Body of pancreas (tissue), 4 donors: ENCODE measurements around the gene KPNA6. TPM values are rescaled to one million over a fixed set of nuclear protein-coding genes. Genes with fewer than 3 reads are reported as not detected.
A peak's percentile ranks its signal among the peaks of the same experiment; 100 is the strongest.

Experiments
- ATAC-seq: fragments of 150-250 bp; one replicate; pipeline ENCODE4 v1.9.1; 2016
- DNase-seq, 4 donors: peaks; one replicate each; pipeline ENCODE4 v3.0.0-alpha.2; 2019
- H3K27ac ChIP-seq, 4 donors: fragments of 200-600 bp; sonication (generic); 1 replicate in 3 of 4; 2 replicates in 1 of 4; pipeline versions ENCODE4 v1.5.1 to v1.6.1; 2016 to 2019; ENCODE audit warnings: mild to moderate bottlenecking in 1 of 4, mixed read lengths in 1 of 4, moderate library complexity in 1 of 4
- H3K27me3 ChIP-seq, 2 donors: fragments of 200-600 bp; sonication (generic); one replicate each; pipeline ENCODE4 v1.6.0; 2016; ENCODE audit warnings: mild to moderate bottlenecking in 1 of 2
- H3K36me3 ChIP-seq, 2 donors: fragments of 200-600 bp; sonication (generic); replicated peaks in 1 of 2; 2 replicates each; pipeline ENCODE4 v1.5.1; 2016; ENCODE audit warnings: low read depth in 2 of 2; ENCODE audit not compliant: insufficient read depth in 1 of 2
- H3K4me1 ChIP-seq: fragments of 200-600 bp; sonication (generic); one replicate; pipeline ENCODE4 v1.6.0; 2016
- H3K4me3 ChIP-seq, 2 donors: fragments of 200-600 bp; sonication (generic); 1 replicate in 1 of 2; 2 replicates in 1 of 2; pipeline ENCODE4 v1.5.1; 2016 to 2019
- H3K9me3 ChIP-seq, 3 donors: fragments of 200-600 bp; sonication (generic); 1 replicate in 2 of 3; 2 replicates in 1 of 3; pipeline ENCODE4 v1.5.1; 2016
- CTCF ChIP-seq, 7 experiments: fragments of 450-650 bp in 4 of 7; fragments of 200-600 bp in 3 of 7; sonication (generic) in 3 of 7; IDR thresholded peaks; one replicate each; pipeline ENCODE4 v1.5.1; 2016 to 2019; ENCODE audit warnings: antibody characterized with exemption in 7 of 7
- POLR2A ChIP-seq, 3 donors: fragments of 450-650 bp; IDR thresholded peaks; one replicate each; pipeline ENCODE4 v1.6.1; 2016; ENCODE audit warnings: antibody characterized with exemption in 3 of 3, mild to moderate bottlenecking in 2 of 3
- WGBS, 2 donors: methylation state at CpG; one replicate each; pipeline ENCODE4 v1.1.5; 2017; 5-methylcytosine and 5-hydroxymethylcytosine counted together
- intact Hi-C: fragments of 100-400 bp; cut with DNase I; formaldehyde crosslinking; loops from one replicate; pipeline ENCODE4 v1.15.1; 2023
- total RNA-seq, 2 donors: library from RNA; depleted of rRNA; stranded (reverse); fragments of >200 nt; gene quantifications; one replicate each; pipeline ENCODE4 v1.1.0, GENCODE V29; 2016

Gene KPNA6
- total RNA-seq, 2 donors from 2014 or later, result 15.8 to 20.5 TPM

DNA sequence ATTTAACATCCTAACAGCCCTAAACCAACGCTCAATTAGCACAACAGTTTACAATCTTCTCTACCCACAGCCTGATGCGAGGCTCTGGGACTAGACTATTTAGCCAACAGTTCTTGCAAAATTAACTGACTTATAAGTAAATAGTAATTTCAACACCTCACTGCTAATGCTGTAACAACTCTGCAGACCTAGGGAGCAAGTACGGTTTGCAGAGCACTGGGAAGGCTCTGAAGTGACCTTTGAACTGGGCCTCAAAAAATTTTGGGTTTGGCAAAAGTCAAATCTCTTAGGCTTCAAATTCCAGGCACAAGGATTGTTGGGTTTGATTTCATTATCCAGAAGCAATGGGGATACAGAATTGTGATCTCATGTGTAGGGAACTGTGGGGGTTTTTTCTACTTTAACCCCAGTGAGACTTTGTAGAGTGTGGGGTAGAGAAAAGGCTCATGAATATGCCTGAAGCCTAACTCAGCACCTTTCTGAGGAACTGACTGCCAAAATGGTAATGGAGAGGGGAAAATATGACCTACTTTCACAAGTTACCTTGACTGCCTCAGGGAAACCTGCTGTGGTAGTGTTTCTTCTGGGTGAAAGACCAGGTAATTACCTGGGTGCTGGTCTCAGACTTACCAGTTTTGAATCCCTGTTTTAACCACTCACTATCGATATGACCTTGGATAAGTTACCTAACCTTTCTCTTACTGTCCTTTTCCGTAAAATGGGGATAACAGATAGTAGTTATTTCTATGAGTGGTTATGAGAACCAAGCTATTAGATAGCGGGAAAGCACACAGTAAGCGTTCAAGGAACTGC, 70.7 kb downstream of the KPNA6 start:
- ATAC-seq, result no peak
- peaks cover 0 to 4% of the 10 kb centered on the region in 2 donors for H3K36me3 ChIP-seq
- H3K4me3 ChIP-seq, result no peak overlapping the region
- H3K27ac ChIP-seq, result peak overlapping the region; percentile 71 to 93 (median 92)
- H3K4me1 ChIP-seq, result peaks cover 41% of the 10 kb centered on the region
- no peaks in the 10 kb centered on the region for H3K27me3 ChIP-seq
- no peak for TF ChIP-seq CTCF (IDR thresholded peaks at IDR 0.05)
- no peak for TF ChIP-seq POLR2A (IDR thresholded peaks at IDR 0.05)
- 77 to 86% methylated on average over 7 of the region's 7 CpGs for WGBS, 2 donors
- no peak for DNase-seq
- no peaks in the 10 kb centered on the region for H3K9me3 ChIP-seq
- intact Hi-C loops, result no loop called here

DNA sequence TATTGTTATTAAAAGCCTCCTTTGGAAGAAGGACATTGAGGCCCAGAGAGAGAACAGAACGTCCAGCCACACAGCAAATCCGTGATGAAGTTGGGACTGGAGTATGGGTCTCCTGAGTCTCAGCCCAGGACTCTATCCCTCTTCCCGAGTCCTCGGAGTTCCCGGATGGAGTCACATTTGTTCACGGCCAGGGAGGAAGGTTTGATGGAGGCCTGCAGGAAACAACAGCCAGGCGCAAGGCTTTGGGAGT, 71.3 kb downstream of the KPNA6 start:
- Histone ChIP-seq H3K27me3 (no peaks in the 10 kb centered on the region), H3K36me3 (peaks cover 0 to 4% of the 10 kb centered on the region in 2 donors), H3K4me1 (peaks cover 45% of the 10 kb centered on the region), H3K4me3 (peak overlapping the region; percentile 30 to 66), H3K27ac (peak overlapping the region; percentile 71 to 93 (median 92)), H3K9me3 (no peaks in the 10 kb centered on the region)
- intact Hi-C loops, result no loop called here
- WGBS, 2 donors, result 11 to 15% methylated on average over 7 of the region's 7 CpGs
- ATAC-seq (peak; percentile 22), DNase-seq (no peak)
- TF ChIP-seq POLR2A (IDR thresholded peaks at IDR 0.05) (no peak), CTCF (IDR thresholded peaks at IDR 0.05) (no peak)

GRCh38 chr1:32179443-32180185, 71.8 kb downstream of the KPNA6 start, which contains the start of gene TXLNA:
Gene TXLNA, plus strand, starts transcription at chr1:32179675. Its CDS starts 671 bp downstream, at chr1:32180346.
- peak; percentile 94 for ATAC-seq

More at GRCh38 chr1:32179443-32180185, 71.8 kb downstream of the KPNA6 start, which contains the start of gene TXLNA:
- peak within 1 kb of the TSS; percentile 71 to 93 (median 92) for H3K27ac ChIP-seq
- peak; percentile 92 to 94 (median 92) for DNase-seq
- no peaks in the 10 kb centered on the region for H3K27me3 ChIP-seq
- intact Hi-C loops, result no loop called here
- no peaks in the 10 kb centered on the region for H3K9me3 ChIP-seq
- H3K4me1 ChIP-seq, result peaks cover 50% of the 10 kb centered on the region
- peaks cover 3 to 5% of the 10 kb centered on the region in 2 donors for H3K36me3 ChIP-seq
- whole genome bisulfite sequencing, 2 donors, result 0% methylated on average over 4 to 58 of the region's 79 CpGs
- TF ChIP-seq CTCF (IDR thresholded peaks at IDR 0.05) (peak in 2 of 7 experiments; percentile 14 to 22), POLR2A (IDR thresholded peaks at IDR 0.05) (peak; percentile 34 to 71 (median 65))
- H3K4me3 ChIP-seq, result peak within 1 kb of the TSS; percentile 30 to 66
